HepG2 (cell line): ENCODE data around the gene OR1F1.

Experiments used
- BRF2 ChIP-seq: sonication (generic); formaldehyde crosslinking; IDR thresholded peaks from 2 replicates; pipeline ENCODE4 v1.8.1; 2022; ENCODE audit warnings: mild to moderate bottlenecking, missing genetic modification reagents
- EHMT2 ChIP-seq: fragments of 200-600 bp; sonication (generic); IDR thresholded peaks from 2 replicates; pipeline ENCODE4 v1.7.0; 2017; ENCODE audit warnings: antibody characterized with exemption, low read depth, low read length, borderline replicate concordance
- EZH2 ChIP-seq: conservative IDR thresholded peaks from 2 replicates; pipeline ENCODE4 v1.6.1; 2012; ENCODE audit warnings: mild to moderate bottlenecking, low read depth, low read length, moderate library complexity
- NR1H2 ChIP-seq: sonication (generic); formaldehyde crosslinking; IDR thresholded peaks from 2 replicates; pipeline ENCODE4 v1.8.1; 2022; ENCODE audit warnings: low read depth, missing genetic modification reagents, borderline replicate concordance
- POLR2AphosphoS5 ChIP-seq: IDR thresholded peaks from 2 replicates; pipeline ENCODE4 v1.6.1; 2012; ENCODE audit warnings: low read depth, low read length
- RAD51 ChIP-seq: fragments of 450-650 bp; IDR thresholded peaks from 2 replicates; pipeline ENCODE4 v1.6.1; 2016; ENCODE audit warnings: borderline replicate concordance
- ZBTB4 ChIP-seq: sonication (generic); formaldehyde crosslinking; IDR thresholded peaks from 2 replicates; pipeline ENCODE4 v1.4.0; 2020; ENCODE audit warnings: missing genetic modification reagents, mild to moderate bottlenecking, borderline replicate concordance
- ZNF18 ChIP-seq: sonication (generic); formaldehyde crosslinking; IDR thresholded peaks from 2 replicates; pipeline ENCODE4 v1.8.0; 2022; ENCODE audit warnings: mild to moderate bottlenecking, missing genetic modification reagents; ENCODE audit not compliant: insufficient replicate concordance
- ZNF280D ChIP-seq: sonication (generic); formaldehyde crosslinking; IDR thresholded peaks from 2 replicates; pipeline ENCODE4 v1.5.1; 2020; ENCODE audit warnings: mild to moderate bottlenecking, missing genetic modification reagents
- ZNF670 ChIP-seq: sonication (generic); formaldehyde crosslinking; IDR thresholded peaks from 2 replicates; pipeline ENCODE4 v1.8.0; 2022; ENCODE audit warnings: mild to moderate bottlenecking, missing genetic modification reagents, borderline replicate concordance
- TF ChIP-seq, protein P1 (sequence below): sonication (generic); formaldehyde crosslinking; conservative IDR thresholded peaks from 2 replicates; pipeline ENCODE4 v1.4.0; 2020; ENCODE audit warnings: missing genetic modification reagents

GRCh38 chr16:3192476-3193019 lies 4.5 kb downstream of the OR1F1 start:
- TF ChIP-seq BRF2 (CRISPR knock-in tag) (no peak), ZBTB4 (CRISPR knock-in tag) (no peak), ZNF280D (CRISPR knock-in tag) (no peak), POLR2AphosphoS5 (no peak), NR1H2 (CRISPR knock-in tag) (no peak), EZH2 (no peak), RAD51 (no peak), ZNF18 (no peak), ZNF670 (CRISPR knock-in tag) (no peak), EHMT2 (no peak)
- TF ChIP-seq, protein P1, sequence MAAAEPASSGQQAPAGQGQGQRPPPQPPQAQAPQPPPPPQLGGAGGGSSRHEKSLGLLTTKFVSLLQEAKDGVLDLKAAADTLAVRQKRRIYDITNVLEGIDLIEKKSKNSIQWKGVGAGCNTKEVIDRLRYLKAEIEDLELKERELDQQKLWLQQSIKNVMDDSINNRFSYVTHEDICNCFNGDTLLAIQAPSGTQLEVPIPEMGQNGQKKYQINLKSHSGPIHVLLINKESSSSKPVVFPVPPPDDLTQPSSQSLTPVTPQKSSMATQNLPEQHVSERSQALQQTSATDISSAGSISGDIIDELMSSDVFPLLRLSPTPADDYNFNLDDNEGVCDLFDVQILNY (CRISPR knock-in tag), result no peak
